HepG2 (cell line): ENCODE data around the gene ARHGEF11. TPM values are rescaled to one million over a fixed set of nuclear protein-coding genes. Genes with fewer than 3 reads are reported as not detected.

Experiments used
- HNRNPLL ChIP-seq: fragments of 200-400 bp; formaldehyde crosslinking; IDR thresholded peaks from 2 replicates; pipeline ENCODE4 v1.6.1; 2017; ENCODE audit warnings: mild to moderate bottlenecking, low read depth, low read length; ENCODE audit not compliant: poor library complexity, severe bottlenecking
- KAT8 ChIP-seq: IDR thresholded peaks from 2 replicates; pipeline ENCODE4 v1.6.1; 2016; ENCODE audit warnings: missing genetic modification reagents, missing compliant biosample characterization
- MXI1 ChIP-seq: IDR thresholded peaks from 3 replicates; pipeline ENCODE4 v1.6.1; 2012; ENCODE audit warnings: low read depth, low read length, inconsistent platforms, borderline replicate concordance
- NFKBIZ ChIP-seq: IDR thresholded peaks from 2 replicates; pipeline ENCODE4 v1.6.1; 2018; ENCODE audit warnings: missing genetic modification reagents, missing compliant biosample characterization
- NONO ChIP-seq, 2 experiments: fragments of 450-650 bp in 1 of 2; sonication (generic) in 1 of 2; formaldehyde crosslinking in 1 of 2; IDR thresholded peaks in 1 of 2; conservative IDR thresholded peaks in 1 of 2; 2 replicates each; pipeline versions ENCODE4 v1.6.1 to v1.8.0; 2017 to 2022; ENCODE audit warnings: mild to moderate bottlenecking in 1 of 2, missing genetic modification reagents in 1 of 2, moderate library complexity in 1 of 2
- RAD51 ChIP-seq: fragments of 450-650 bp; IDR thresholded peaks from 2 replicates; pipeline ENCODE4 v1.6.1; 2016; ENCODE audit warnings: borderline replicate concordance
- SMC3 ChIP-seq: IDR thresholded peaks from 2 replicates; pipeline ENCODE4 v1.6.1; 2011; ENCODE audit warnings: low read length, improper control_type of control experiment
- TFDP1 ChIP-seq: IDR thresholded peaks from 2 replicates; pipeline ENCODE4 v1.6.1; 2016; ENCODE audit warnings: missing compliant biosample characterization, missing genetic modification reagents, borderline replicate concordance
- TGIF2 ChIP-seq: IDR thresholded peaks from 2 replicates; pipeline ENCODE4 v1.6.1; 2016; ENCODE audit warnings: control low read depth, missing compliant biosample characterization
- ZFX ChIP-seq: sonication (generic); formaldehyde crosslinking; IDR thresholded peaks from 2 replicates; pipeline ENCODE4 v1.4.0; 2020; ENCODE audit warnings: mild to moderate bottlenecking, low read depth, missing genetic modification reagents, moderate library complexity
- ZNF224 ChIP-seq: sonication (generic); formaldehyde crosslinking; IDR thresholded peaks from 2 replicates; pipeline ENCODE4 v1.5.0; 2020; ENCODE audit warnings: mild to moderate bottlenecking, missing genetic modification reagents
- ZNF232 ChIP-seq: sonication (generic); formaldehyde crosslinking; IDR thresholded peaks from 2 replicates; pipeline ENCODE4 v1.4.0; 2020; ENCODE audit warnings: missing genetic modification reagents, borderline replicate concordance
- ZNF407 ChIP-seq: sonication (generic); formaldehyde crosslinking; IDR thresholded peaks from one replicate; pipeline ENCODE4 v1.5.1; 2020; ENCODE audit warnings: mild to moderate bottlenecking, missing genetic modification reagents; ENCODE audit errors: not compliant biosample characterization
- ZNF552 ChIP-seq: sonication (generic); formaldehyde crosslinking; IDR thresholded peaks from 2 replicates; pipeline ENCODE4 v1.9.0; 2022; ENCODE audit warnings: missing genetic modification reagents, mild to moderate bottlenecking, borderline replicate concordance
- ZNF782 ChIP-seq: sonication (generic); formaldehyde crosslinking; IDR thresholded peaks from 2 replicates; pipeline ENCODE4 v1.4.0; 2020; ENCODE audit warnings: missing genetic modification reagents, mild to moderate bottlenecking, borderline replicate concordance
- ZNF788 ChIP-seq: sonication (generic); formaldehyde crosslinking; IDR thresholded peaks from 2 replicates; pipeline ENCODE4 v1.5.0; 2020; ENCODE audit warnings: mild to moderate bottlenecking, missing genetic modification reagents, borderline replicate concordance
- polyA plus RNA-seq, 8 experiments: library from polyadenylated mRNA; depleted of rRNA in 3 of 8; stranded (reverse) in 7 of 8; unstranded in 1 of 8; fragments of >200 nt; fragmentation: Illumina TruSeq in 4 of 8; extraction: Trizol in 4 of 8; gene quantifications; 2 replicates each; pipeline versions ENCODE4 v1.2.1 to v1.2.3, GENCODE V29; 2011 to 2016; ENCODE audit warnings: low read depth in 4 of 8, missing spikeins in 1 of 8, mixed read lengths in 1 of 8; ENCODE audit not compliant: insufficient read depth in 1 of 8
- total RNA-seq, 5 experiments: library from RNA; depleted of rRNA; stranded (reverse); fragments of >200 nt; fragmentation: Illumina TruSeq; extraction: Trizol; gene quantifications; 2 replicates each; pipeline ENCODE4 v1.2.3, GENCODE V29; 2016; ENCODE audit warnings: low read depth in 1 of 5
- TF ChIP-seq, protein P1 (sequence below): IDR thresholded peaks from 2 replicates; pipeline ENCODE4 v1.6.1; 2016; ENCODE audit warnings: mild to moderate bottlenecking, missing biosample characterization, missing genetic modification reagents
- TF ChIP-seq, protein P2 (sequence below): sonication (generic); formaldehyde crosslinking; conservative IDR thresholded peaks from 2 replicates; pipeline ENCODE4 v1.4.0; 2020; ENCODE audit warnings: missing genetic modification reagents

The ARHGEF11 gene
- total and polyA plus RNA-seq, 2 of the 13 experiments (the other 11 are each of a cell fraction or from before 2014, with no cell fraction given), result 16.5 to 21.2 TPM

- TF ChIP-seq ZNF407 (CRISPR knock-in tag), result no peak
- TF ChIP-seq TFDP1 (CRISPR knock-in tag), result 0 out of 2 replicates have a peak, but pooled peaks have one; percentile 26
- TF ChIP-seq SMC3, result peak; percentile 53
- TF ChIP-seq NFKBIZ (CRISPR knock-in tag), result 0 out of 2 replicates have a peak, but pooled peaks have one; percentile 43
- no peak for TF ChIP-seq RAD51
- no peak for TF ChIP-seq ZNF224 (CRISPR knock-in tag)
- peak; percentile 54 for TF ChIP-seq KAT8
- TF ChIP-seq TGIF2 (CRISPR knock-in tag), result peak; percentile 71; the same call in 1 of the 2 replicates
- TF ChIP-seq ZNF788 (CRISPR knock-in tag), result peak; percentile 29; the same call in 1 of the 2 replicates
- no peak for TF ChIP-seq MXI1
- peak; percentile 59; the same call in 1 of the 2 replicates for TF ChIP-seq ZFX (CRISPR knock-in tag)
- TF ChIP-seq HNRNPLL, result peak; percentile 91
- no peak for TF ChIP-seq NONO (IDR thresholded peaks at IDR 0.05)
- TF ChIP-seq NONO (CRISPR knock-in tag; conservative IDR thresholded peaks at IDR 0.05), result no peak
- TF ChIP-seq ZNF232 (CRISPR knock-in tag), result no peak
- no peak for TF ChIP-seq ZNF782 (CRISPR knock-in tag)
- TF ChIP-seq, protein P1, sequence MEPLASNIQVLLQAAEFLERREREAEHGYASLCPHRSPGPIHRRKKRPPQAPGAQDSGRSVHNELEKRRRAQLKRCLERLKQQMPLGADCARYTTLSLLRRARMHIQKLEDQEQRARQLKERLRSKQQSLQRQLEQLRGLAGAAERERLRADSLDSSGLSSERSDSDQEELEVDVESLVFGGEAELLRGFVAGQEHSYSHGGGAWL (CRISPR knock-in tag), result 0 out of 2 replicates have a peak, but pooled peaks have one; percentile 55
- TF ChIP-seq, protein P2, sequence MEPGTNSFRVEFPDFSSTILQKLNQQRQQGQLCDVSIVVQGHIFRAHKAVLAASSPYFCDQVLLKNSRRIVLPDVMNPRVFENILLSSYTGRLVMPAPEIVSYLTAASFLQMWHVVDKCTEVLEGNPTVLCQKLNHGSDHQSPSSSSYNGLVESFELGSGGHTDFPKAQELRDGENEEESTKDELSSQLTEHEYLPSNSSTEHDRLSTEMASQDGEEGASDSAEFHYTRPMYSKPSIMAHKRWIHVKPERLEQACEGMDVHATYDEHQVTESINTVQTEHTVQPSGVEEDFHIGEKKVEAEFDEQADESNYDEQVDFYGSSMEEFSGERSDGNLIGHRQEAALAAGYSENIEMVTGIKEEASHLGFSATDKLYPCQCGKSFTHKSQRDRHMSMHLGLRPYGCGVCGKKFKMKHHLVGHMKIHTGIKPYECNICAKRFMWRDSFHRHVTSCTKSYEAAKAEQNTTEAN (CRISPR knock-in tag), result no peak
- 0 out of 2 replicates have a peak, but pooled peaks have one; percentile 51 for TF ChIP-seq ZNF552 (CRISPR knock-in tag)
These were observed 28.6 kb upstream of the ARHGEF11 start (continued) for GRCh38 chr1:157073944-157074685.
